Measurements from ENCODE around the gene TMEM250.

TMEM250 gene

DNA sequence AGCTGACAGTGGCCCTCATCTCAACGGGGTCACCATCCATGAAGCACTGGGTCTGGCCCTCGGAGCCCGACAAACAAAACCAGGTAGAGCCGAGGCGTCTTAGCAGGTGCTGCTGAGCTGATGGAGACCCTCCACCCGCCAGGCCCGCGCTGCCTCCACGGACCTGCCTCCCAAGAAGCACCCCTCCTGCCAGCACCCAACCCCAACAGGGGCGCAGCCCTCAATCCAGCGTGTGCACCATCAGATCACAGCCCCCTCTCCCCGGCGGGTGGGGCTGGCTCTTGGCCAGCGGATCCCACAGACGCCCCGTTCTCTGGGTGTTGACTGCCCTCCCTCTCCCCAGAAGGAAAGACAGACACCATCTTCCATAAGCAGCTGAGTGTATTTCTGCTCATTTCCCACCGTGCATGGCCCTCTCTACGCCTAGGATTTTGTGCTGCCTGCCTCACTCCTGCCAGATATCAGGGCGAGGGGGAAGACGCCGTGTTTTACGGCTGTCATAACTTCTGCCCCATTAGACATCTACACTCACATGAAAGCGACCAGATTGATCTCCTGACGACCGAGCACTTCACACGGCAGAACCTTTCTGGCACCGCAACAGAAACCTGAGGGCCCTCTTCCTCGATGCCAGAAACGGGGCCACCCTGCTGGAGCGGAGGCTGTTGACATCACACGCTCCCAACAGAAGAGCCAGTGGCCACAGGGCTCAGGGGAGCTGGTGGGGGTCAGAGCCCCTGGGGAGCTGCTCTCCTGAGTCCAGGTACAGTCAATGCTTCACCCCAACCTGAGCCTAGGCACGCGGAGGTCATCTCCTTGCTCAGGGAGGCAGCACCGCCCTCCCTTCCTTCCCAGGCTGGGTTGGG lies 35.9 kb downstream of the TMEM250 start:
- DNase-seq (ENCODE audit: low read depth) = no peak
- in situ Hi-C loops (cut with HindIII; ENCODE audit: low sequenced_read_pairs) = no loop called here
- H3K4me3 ChIP-seq (ENCODE audit: low read depth, low read length) = no peak overlapping the region
- TF ChIP-seq, protein P1, sequence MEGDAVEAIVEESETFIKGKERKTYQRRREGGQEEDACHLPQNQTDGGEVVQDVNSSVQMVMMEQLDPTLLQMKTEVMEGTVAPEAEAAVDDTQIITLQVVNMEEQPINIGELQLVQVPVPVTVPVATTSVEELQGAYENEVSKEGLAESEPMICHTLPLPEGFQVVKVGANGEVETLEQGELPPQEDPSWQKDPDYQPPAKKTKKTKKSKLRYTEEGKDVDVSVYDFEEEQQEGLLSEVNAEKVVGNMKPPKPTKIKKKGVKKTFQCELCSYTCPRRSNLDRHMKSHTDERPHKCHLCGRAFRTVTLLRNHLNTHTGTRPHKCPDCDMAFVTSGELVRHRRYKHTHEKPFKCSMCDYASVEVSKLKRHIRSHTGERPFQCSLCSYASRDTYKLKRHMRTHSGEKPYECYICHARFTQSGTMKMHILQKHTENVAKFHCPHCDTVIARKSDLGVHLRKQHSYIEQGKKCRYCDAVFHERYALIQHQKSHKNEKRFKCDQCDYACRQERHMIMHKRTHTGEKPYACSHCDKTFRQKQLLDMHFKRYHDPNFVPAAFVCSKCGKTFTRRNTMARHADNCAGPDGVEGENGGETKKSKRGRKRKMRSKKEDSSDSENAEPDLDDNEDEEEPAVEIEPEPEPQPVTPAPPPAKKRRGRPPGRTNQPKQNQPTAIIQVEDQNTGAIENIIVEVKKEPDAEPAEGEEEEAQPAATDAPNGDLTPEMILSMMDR (IDR thresholded peaks at IDR 0.05; ENCODE audit: low read depth, low read length, missing control alignments) = no peak

DNA sequence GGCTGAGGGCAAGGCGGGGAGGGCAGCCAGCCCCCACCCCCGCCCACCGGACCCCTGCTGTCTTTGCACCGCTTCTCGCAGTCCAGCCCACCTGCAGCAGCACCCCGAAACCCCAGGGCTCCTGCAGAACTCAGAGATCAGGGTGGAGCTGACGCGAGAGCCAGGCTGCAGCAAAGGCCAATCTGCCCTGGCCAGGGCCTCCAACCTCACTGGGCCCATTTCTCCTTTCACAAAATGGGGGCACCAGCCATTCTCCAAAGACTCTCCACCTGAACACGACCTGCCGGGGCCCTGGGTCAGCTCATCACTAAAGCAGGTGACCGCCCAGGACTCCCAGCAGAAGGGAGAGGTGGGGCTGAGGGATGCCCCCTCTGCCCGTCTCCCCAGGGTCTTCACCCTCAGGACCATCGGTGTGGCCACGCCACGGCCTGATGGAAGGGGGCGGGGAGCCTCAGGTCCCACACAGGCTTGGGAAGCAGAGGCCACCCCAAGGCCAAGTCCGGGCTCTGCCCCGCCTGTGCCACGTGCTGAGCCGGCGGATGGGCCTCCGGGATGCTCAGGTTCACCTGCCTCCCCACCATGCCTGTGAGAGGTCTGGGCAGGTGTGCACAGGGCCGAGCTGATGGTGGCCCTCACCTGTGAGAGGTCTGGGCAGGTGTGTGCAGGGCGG lies 36.7 kb downstream of the TMEM250 start:
- in situ Hi-C loops (cut with HindIII; ENCODE audit: low sequenced_read_pairs) = no loop called here
- no peak for DNase-seq (ENCODE audit: low read depth)
- H3K4me3 ChIP-seq (ENCODE audit: low read depth, low read length) = no peak overlapping the region
- TF ChIP-seq, protein P1 (IDR thresholded peaks at IDR 0.05; ENCODE audit: low read depth, low read length, missing control alignments) = no peak

DNA sequence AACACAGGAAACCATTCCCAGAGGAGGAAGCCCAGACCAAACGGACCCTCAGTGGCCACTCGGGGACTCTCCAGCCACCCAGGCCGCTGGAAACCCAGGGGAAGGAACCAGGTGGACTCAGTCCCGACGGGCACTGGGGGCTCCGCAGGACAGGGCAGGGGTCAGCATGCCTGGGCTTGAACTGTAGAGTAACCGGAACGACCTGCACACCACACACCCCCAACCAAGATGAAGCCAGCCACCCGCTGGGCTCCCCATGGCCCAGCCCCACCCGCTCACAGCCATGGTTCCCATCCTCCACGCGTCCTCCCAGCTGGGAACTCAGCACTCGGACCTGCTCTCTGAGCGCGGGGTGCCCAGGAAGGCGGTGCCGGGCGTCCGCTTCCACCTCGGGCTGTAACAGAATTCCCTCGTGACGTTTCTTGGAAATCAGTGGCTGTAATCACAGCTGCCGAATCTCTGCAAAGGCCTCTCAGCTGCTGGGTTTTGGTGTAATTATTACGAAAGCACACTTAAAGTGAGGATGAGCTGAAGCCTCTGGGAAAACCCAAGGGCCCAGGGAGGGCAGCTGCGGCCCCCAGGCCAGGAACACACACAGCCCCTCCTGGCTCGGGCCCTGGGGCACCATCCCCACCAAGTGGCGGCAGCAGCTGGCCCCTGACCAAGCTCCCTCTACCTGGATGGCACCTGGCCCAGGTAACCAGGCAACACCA lies 37.4 kb downstream of the TMEM250 start:
- TF ChIP-seq, protein P1 (IDR thresholded peaks at IDR 0.05; ENCODE audit: low read depth, low read length, missing control alignments) = no peak
- no peak overlapping the region for H3K4me3 ChIP-seq (ENCODE audit: low read depth, low read length)
- no peak for DNase-seq (ENCODE audit: low read depth)
- in situ Hi-C loops (cut with HindIII; ENCODE audit: low sequenced_read_pairs) = no loop called here

DNA sequence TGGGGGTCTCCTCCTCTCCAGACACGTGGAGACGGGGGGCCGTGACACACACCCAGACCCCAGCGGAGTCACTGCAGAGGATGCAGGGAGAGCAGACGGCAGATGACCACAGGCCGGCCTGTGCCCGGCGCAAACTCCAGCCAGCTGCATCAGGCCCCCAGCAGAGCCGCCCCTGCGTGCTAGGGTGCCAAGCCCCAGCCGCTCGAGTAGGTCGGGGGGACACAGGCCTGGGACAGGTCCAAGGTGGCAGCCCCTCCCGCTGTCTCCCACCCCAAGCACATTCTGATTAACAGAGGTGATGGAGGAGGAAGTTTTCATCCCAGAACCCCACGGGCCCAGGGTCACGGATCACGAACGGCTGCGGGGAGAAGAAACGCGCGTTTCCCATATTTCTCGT lies 38.0 kb downstream of the TMEM250 start:
- H3K4me3 ChIP-seq (ENCODE audit: low read depth, low read length) = no peak overlapping the region
- in situ Hi-C loops (cut with HindIII; ENCODE audit: low sequenced_read_pairs) = no loop called here
- DNase-seq (ENCODE audit: low read depth) = no peak
- TF ChIP-seq, protein P1 (IDR thresholded peaks at IDR 0.05; ENCODE audit: low read depth, low read length, missing control alignments) = no peak

DNA sequence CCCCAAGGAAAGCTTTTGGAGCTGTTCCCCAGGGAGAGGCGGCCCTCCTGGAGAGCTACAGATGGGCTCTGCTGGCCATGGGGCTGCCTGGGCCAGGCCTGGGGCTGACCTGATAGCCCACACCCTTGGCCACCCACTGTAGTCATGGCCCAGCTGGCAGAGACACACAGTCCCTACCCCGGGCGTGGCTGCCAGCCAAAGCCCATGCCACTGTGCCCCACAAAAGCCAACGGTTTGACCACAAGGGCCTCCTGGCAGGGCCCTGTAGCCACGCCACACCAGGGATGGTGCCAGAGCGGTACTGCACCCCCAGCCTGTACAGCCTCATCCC lies 38.8 kb downstream of the TMEM250 start:
- DNase-seq (ENCODE audit: low read depth) = no peak
- no peak overlapping the region for H3K4me3 ChIP-seq (ENCODE audit: low read depth, low read length)
- in situ Hi-C loops (cut with HindIII; ENCODE audit: low sequenced_read_pairs) = no loop called here
- TF ChIP-seq, protein P1 (IDR thresholded peaks at IDR 0.05; ENCODE audit: low read depth, low read length, missing control alignments) = no peak

DNA sequence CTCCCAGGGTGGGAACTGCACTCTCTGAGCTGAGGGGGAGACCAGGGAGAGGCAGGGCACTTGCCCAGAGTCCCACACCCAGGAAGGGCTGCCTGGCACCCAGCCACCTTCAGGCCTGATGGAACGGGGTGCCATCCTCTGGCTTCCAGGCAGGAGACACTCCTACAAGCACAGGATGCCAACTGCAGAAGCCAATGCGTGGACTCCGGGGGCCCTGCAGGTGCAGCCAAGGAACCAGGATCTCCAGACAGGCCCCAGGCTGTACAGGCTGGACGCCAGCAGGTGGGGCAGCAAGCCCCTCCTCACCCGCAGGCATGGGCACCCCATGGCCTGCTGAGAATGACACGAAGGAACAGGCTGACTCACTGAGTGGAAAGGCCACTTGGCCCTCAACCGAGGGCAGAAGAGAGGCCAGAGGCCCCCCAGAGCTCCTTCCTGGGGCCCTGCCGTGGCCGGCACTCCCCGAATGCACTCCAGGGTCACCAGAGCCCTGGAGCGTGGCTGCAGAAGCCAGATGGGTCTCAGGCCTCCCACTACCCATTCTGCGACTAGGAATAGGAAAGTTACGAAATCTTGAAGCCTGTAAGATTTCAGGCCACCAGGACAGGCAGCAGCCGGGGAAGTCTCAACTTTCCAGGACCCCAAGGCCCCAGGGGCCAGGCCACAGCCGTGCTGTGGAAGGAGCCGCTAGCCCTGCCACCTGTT lies 39.3 kb downstream of the TMEM250 start:
- TF ChIP-seq, protein P1 (IDR thresholded peaks at IDR 0.05; ENCODE audit: low read depth, low read length, missing control alignments) = peak; percentile 4
- DNase-seq (ENCODE audit: low read depth) = no peak
- in situ Hi-C loops (cut with HindIII; ENCODE audit: low sequenced_read_pairs) = no loop called here
- H3K4me3 ChIP-seq (ENCODE audit: low read depth, low read length) = no peak overlapping the region
